Parathyroid adenoma (tissue), 2 donors: ENCODE data around the gene GNPNAT1.

Experiments
- H2AFZ ChIP-seq: fragments of 300-600 bp; sonication (generic); one replicate; pipeline ENCODE4 v1.7.0; 2017; ENCODE audit warnings: antibody characterized with exemption, mild to moderate bottlenecking
- H3K27ac ChIP-seq: fragments of 300-600 bp; sonication (generic); one replicate; pipeline ENCODE4 v1.7.0; 2017
- H3K27me3 ChIP-seq: fragments of 300-600 bp; sonication (generic); one replicate; pipeline ENCODE4 v1.7.0; 2017; ENCODE audit warnings: low read length; ENCODE audit not compliant: control insufficient read depth, insufficient read depth
- H3K36me3 ChIP-seq: fragments of 300-600 bp; sonication (generic); one replicate; pipeline ENCODE4 v1.7.0; 2017; ENCODE audit warnings: low read length; ENCODE audit not compliant: control insufficient read depth, insufficient read depth
- H3K4me1 ChIP-seq: fragments of 300-600 bp; sonication (generic); one replicate; pipeline ENCODE4 v1.7.0; 2017; ENCODE audit warnings: control low read depth
- H3K4me2 ChIP-seq: fragments of 300-600 bp; sonication (generic); one replicate; pipeline ENCODE4 v1.7.0; 2017; ENCODE audit warnings: low read length
- H3K4me3 ChIP-seq: fragments of 300-600 bp; sonication (generic); one replicate; pipeline ENCODE4 v1.7.0; 2017; ENCODE audit warnings: low read depth, low read length
- H3K79me2 ChIP-seq: fragments of 300-600 bp; sonication (generic); one replicate; pipeline ENCODE4 v1.7.0; 2017; ENCODE audit warnings: control low read depth
- H3K9ac ChIP-seq: fragments of 300-600 bp; sonication (generic); one replicate; pipeline ENCODE4 v1.7.0; 2017; ENCODE audit warnings: mild to moderate bottlenecking
- H3K9me3 ChIP-seq: fragments of 300-600 bp; sonication (generic); one replicate; pipeline ENCODE4 v1.7.0; 2017; ENCODE audit warnings: low read length; ENCODE audit not compliant: control insufficient read depth
- CTCF ChIP-seq: fragments of 300-600 bp; sonication (generic); IDR thresholded peaks from one replicate; pipeline ENCODE4 v1.7.0; 2017; ENCODE audit warnings: antibody characterized with exemption, mild to moderate bottlenecking
- donor health status: primary hyperparathyroidism.

GNPNAT1 gene

GRCh38 chr14:52793061-52793460, 1.7 kb upstream of the GNPNAT1 start:
- Histone ChIP-seq H3K4me2 (no peak overlapping the region), H3K4me3 (no peak overlapping the region), H3K27me3 (no peaks in the 10 kb centered on the region), H3K9ac (no peak overlapping the region), H3K4me1 (peaks cover 3% of the 10 kb centered on the region), H3K79me2 (peaks cover 3% of the 10 kb centered on the region), H3K9me3 (no peaks in the 10 kb centered on the region), H3K27ac (no peak overlapping the region), H2AFZ (no peak overlapping the region), H3K36me3 (no peaks in the 10 kb centered on the region)
- no peak for TF ChIP-seq CTCF

GRCh38 chr14:52792097-52792415, 649 bp upstream of the GNPNAT1 start:
- H3K36me3 ChIP-seq, result no peaks in the 10 kb centered on the region
- H3K4me3 ChIP-seq, result peak overlapping the region; percentile 37
- H3K4me1 ChIP-seq, result peaks cover 3% of the 10 kb centered on the region
- H2AFZ ChIP-seq, result peak overlapping the region; percentile 99
- TF ChIP-seq CTCF, result no peak
- H3K27me3 ChIP-seq, result no peaks in the 10 kb centered on the region
- H3K9ac ChIP-seq, result no peak overlapping the region
- peak overlapping the region; percentile 79 for H3K27ac ChIP-seq
- no peaks in the 10 kb centered on the region for H3K9me3 ChIP-seq
- H3K4me2 ChIP-seq, result peak overlapping the region; percentile 36
- H3K79me2 ChIP-seq, result peaks cover 3% of the 10 kb centered on the region

GRCh38 chr14:52790756-52791222, 618 bp downstream of the GNPNAT1 start:
- peaks cover 7% of the 10 kb centered on the region for H3K79me2 ChIP-seq
- H3K9me3 ChIP-seq, result no peaks in the 10 kb centered on the region
- H2AFZ ChIP-seq, result peak overlapping the region; percentile 99
- no peak for TF ChIP-seq CTCF
- H3K4me2 ChIP-seq, result peak overlapping the region; percentile 72
- H3K27me3 ChIP-seq, result no peaks in the 10 kb centered on the region
- H3K9ac ChIP-seq, result peak overlapping the region; percentile 63
- H3K4me3 ChIP-seq, result peak overlapping the region; percentile 83
- H3K4me1 ChIP-seq, result peaks cover 3% of the 10 kb centered on the region
- peak overlapping the region; percentile 68 for H3K27ac ChIP-seq
- H3K36me3 ChIP-seq, result no peaks in the 10 kb centered on the region

- peaks cover 3% of the 10 kb centered on the region for H3K4me1 ChIP-seq
- peaks cover 7% of the 10 kb centered on the region for H3K79me2 ChIP-seq
- H3K9ac ChIP-seq, result no peak overlapping the region
- peak overlapping the region; percentile 72 for H3K4me2 ChIP-seq
- no peaks in the 10 kb centered on the region for H3K9me3 ChIP-seq
- no peak for TF ChIP-seq CTCF
- H3K27me3 ChIP-seq, result no peaks in the 10 kb centered on the region
- H3K27ac ChIP-seq, result no peak overlapping the region
- peak overlapping the region; percentile 99 for H2AFZ ChIP-seq
- no peaks in the 10 kb centered on the region for H3K36me3 ChIP-seq
- peak overlapping the region; percentile 83 for H3K4me3 ChIP-seq
Observed at GRCh38 chr14:52790011-52790755, 1.2 kb downstream of the GNPNAT1 start.

GRCh38 chr14:52789118-52789517, 2.3 kb downstream of the GNPNAT1 start:
- Histone ChIP-seq H3K9me3 (no peaks in the 10 kb centered on the region), H3K27me3 (no peaks in the 10 kb centered on the region), H3K4me1 (peaks cover 3% of the 10 kb centered on the region), H3K79me2 (peaks cover 7% of the 10 kb centered on the region), H2AFZ (no peak overlapping the region), H3K4me2 (no peak overlapping the region), H3K36me3 (no peaks in the 10 kb centered on the region), H3K4me3 (no peak overlapping the region), H3K9ac (no peak overlapping the region), H3K27ac (no peak overlapping the region)
- TF ChIP-seq CTCF, result no peak
